GM23338 (cell line): ENCODE results near the gene DHX30. TPM values are rescaled to one million over a fixed set of nuclear protein-coding genes. Genes with fewer than 3 reads are reported as not detected.

Experiments used
- ATAC-seq: fragments of 200-7000 bp; cut with Tn5 transposase; 3 replicates; pipeline ENCODE4 v1.9.1; 2020
- DNase-seq: peaks from one replicate; pipeline ENCODE4 v3.0.0-alpha.2; 2015; ENCODE audit warnings: low spot score
- H2AFZ ChIP-seq: fragments of 200-600 bp; sonication (generic); 2 replicates; pipeline ENCODE4 v1.8.0; 2016; ENCODE audit warnings: antibody characterized with exemption, mild to moderate bottlenecking, moderate library complexity
- H3F3A ChIP-seq: fragments of 200-600 bp; sonication (generic); replicated peaks from 2 replicates; pipeline ENCODE4 v1.8.0; 2017; ENCODE audit warnings: antibody characterized with exemption, mixed run types, low read depth
- H3K27ac ChIP-seq: fragments of 200-600 bp; sonication (generic); 2 replicates; pipeline ENCODE4 v1.6.1; 2016; ENCODE audit warnings: low read depth
- H3K27me3 ChIP-seq: fragments of 200-600 bp; sonication (generic); 2 replicates; pipeline ENCODE4 v1.8.0; 2016; ENCODE audit warnings: mild to moderate bottlenecking, mixed run types, moderate library complexity; ENCODE audit not compliant: insufficient read depth
- H3K36me3 ChIP-seq: fragments of 200-600 bp; sonication (generic); 2 replicates; pipeline ENCODE4 v1.8.0; 2016; ENCODE audit warnings: mild to moderate bottlenecking; ENCODE audit not compliant: insufficient read depth
- H3K4me1 ChIP-seq: fragments of 200-600 bp; sonication (generic); 2 replicates; pipeline ENCODE4 v1.8.0; 2016; ENCODE audit warnings: mild to moderate bottlenecking, moderate library complexity; ENCODE audit not compliant: insufficient read depth
- H3K4me2 ChIP-seq: fragments of 200-600 bp; sonication (generic); 2 replicates; pipeline ENCODE4 v1.7.1; 2017; ENCODE audit warnings: mixed run types
- H3K4me3 ChIP-seq: fragments of 200-600 bp; sonication (generic); 2 replicates; pipeline ENCODE4 v1.6.1; 2016; ENCODE audit warnings: mixed run types
- H3K79me2 ChIP-seq: fragments of 200-600 bp; sonication (generic); replicated peaks from 2 replicates; pipeline ENCODE4 v1.8.0; 2017; ENCODE audit warnings: mild to moderate bottlenecking; ENCODE audit not compliant: insufficient read depth
- H3K9me2 ChIP-seq: fragments of 200-600 bp; sonication (generic); 2 replicates; pipeline ENCODE4 v1.8.0; 2017; ENCODE audit not compliant: insufficient read depth
- H4K20me1 ChIP-seq: fragments of 200-600 bp; sonication (generic); replicated peaks from 2 replicates; pipeline ENCODE4 v1.8.0; 2017; ENCODE audit warnings: mild to moderate bottlenecking; ENCODE audit not compliant: insufficient read depth
- H3K27ac Mint-ChIP-seq: 2 replicates; pipeline ENCODE4 v1.8.0; 2020; ENCODE audit warnings: inconsistent platforms, mild to moderate bottlenecking, moderate library complexity, mixed read lengths
- H3K27me3 Mint-ChIP-seq: 3 replicates; pipeline ENCODE4 v1.8.0; 2022; ENCODE audit warnings: low read depth, mild to moderate bottlenecking, moderate library complexity, mixed read lengths, inconsistent platforms; ENCODE audit not compliant: insufficient read depth, poor library complexity
- H3K36me3 Mint-ChIP-seq: 3 replicates; pipeline ENCODE4 v1.8.0; 2021; ENCODE audit warnings: low read depth, mild to moderate bottlenecking, inconsistent platforms, moderate library complexity, mixed read lengths
- H3K4me1 Mint-ChIP-seq: 3 replicates; pipeline ENCODE4 v1.8.0; 2020; ENCODE audit warnings: mild to moderate bottlenecking, inconsistent platforms, mixed read lengths
- H3K4me3 Mint-ChIP-seq: 3 replicates; pipeline ENCODE4 v1.8.0; 2021; ENCODE audit warnings: moderate library complexity, mild to moderate bottlenecking, inconsistent platforms, mixed read lengths
- H3K9me3 Mint-ChIP-seq: 3 replicates; pipeline ENCODE4 v1.8.0; 2020; ENCODE audit warnings: moderate library complexity, mild to moderate bottlenecking, inconsistent platforms, mixed read lengths
- EZH2 ChIP-seq: fragments of 200-600 bp; sonication (generic); IDR thresholded peaks from one replicate; pipeline ENCODE4 v1.8.0; 2017; ENCODE audit warnings: antibody characterized with exemption, mild to moderate bottlenecking, low read depth; ENCODE audit not compliant: unreplicated experiment
- EZH2phosphoT487 ChIP-seq: fragments of 200-600 bp; sonication (generic); IDR thresholded peaks from one replicate; pipeline ENCODE4 v1.8.1; 2018; ENCODE audit warnings: antibody characterized with exemption; ENCODE audit not compliant: unreplicated experiment
- JUNB ChIP-seq: IDR thresholded peaks from one replicate; pipeline ENCODE4 v1.6.1; 2016; ENCODE audit warnings: antibody characterized with exemption; ENCODE audit not compliant: unreplicated experiment
- NANOG ChIP-seq: IDR thresholded peaks from 2 replicates; pipeline ENCODE4 v1.6.1; 2016; ENCODE audit warnings: antibody characterized with exemption, borderline replicate concordance
- POLR2AphosphoS5 ChIP-seq: IDR thresholded peaks from 2 replicates; pipeline ENCODE4 v1.6.1; 2016; ENCODE audit warnings: antibody characterized with exemption, low read depth
- STAT1 ChIP-seq: IDR thresholded peaks from one replicate; pipeline ENCODE4 v1.6.1; 2016; ENCODE audit warnings: antibody characterized with exemption; ENCODE audit not compliant: unreplicated experiment
- ZNF114 ChIP-seq: fragments of 250-450 bp; sonication (Bioruptor Pico); IDR thresholded peaks from 2 replicates; pipeline ENCODE4 v1.5.0; 2020; ENCODE audit warnings: mild to moderate bottlenecking, moderate library complexity
- ZNF462 ChIP-seq: fragments of 250-450 bp; sonication (Bioruptor Pico); IDR thresholded peaks from 2 replicates; pipeline ENCODE4 v1.5.0; 2020; ENCODE audit warnings: mild to moderate bottlenecking, moderate library complexity
- polyA plus RNA-seq: library from polyadenylated mRNA; unstranded; fragments of >200 nt; fragmentation: Nextera tagmentation; extraction: Ambion mirVana; gene quantifications from 2 replicates; pipeline ENCODE4 v1.2.1, GENCODE V29; 2016
- total RNA-seq: library from RNA; depleted of rRNA; stranded (reverse); fragments of >200 nt; shearing (Covaris generic); gene quantifications from 2 replicates; pipeline ENCODE4 v1.2.3, GENCODE V29; 2014

DHX30 gene
- total and polyA plus RNA-seq, 2 experiments from 2014 or later: 47.5 to 125 TPM

GRCh38 chr3:47895241-47895640, 92.3 kb downstream of the DHX30 start (continued):
- TF ChIP-seq ZNF462 (CRISPR knock-in tag) (no peak), ZNF114 (no peak), NANOG (no peak), EZH2 (no peak)

- peaks cover 2% of the 10 kb centered on the region for H3K27me3 Mint-ChIP-seq
- no peaks in the 10 kb centered on the region for H3K27me3 ChIP-seq
- no peak overlapping the region for H3K4me3 Mint-ChIP-seq
- H3F3A ChIP-seq: peaks cover 6% of the 10 kb centered on the region; the same call in 1 of the 2 replicates
- no peak overlapping the region for H3K4me2 ChIP-seq
- H4K20me1 ChIP-seq: no peaks in the 10 kb centered on the region; the same call in 1 of the 2 replicates
- H3K27ac ChIP-seq: no peak overlapping the region
- no peak for ATAC-seq
- no peaks in the 10 kb centered on the region for H3K9me3 Mint-ChIP-seq
- peaks cover 21% of the 10 kb centered on the region for H3K4me1 Mint-ChIP-seq
- peak overlapping the region; percentile 24; the same call in 1 of the 2 replicates for H3K27ac Mint-ChIP-seq
- H3K4me3 ChIP-seq: no peak overlapping the region
- no peaks in the 10 kb centered on the region for H3K9me2 ChIP-seq
- peaks cover 24% of the 10 kb centered on the region for H3K4me1 ChIP-seq
- no peak overlapping the region for H2AFZ ChIP-seq
- no peak for DNase-seq
- H3K36me3 ChIP-seq: 0 out of 2 replicates have a peak, but pooled peaks cover 2% of the 10 kb centered on the region
- no peaks in the 10 kb centered on the region for H3K79me2 ChIP-seq
- H3K36me3 Mint-ChIP-seq: peaks cover 15% of the 10 kb centered on the region
- TF ChIP-seq POLR2AphosphoS5 (no peak), JUNB (no peak), NANOG (no peak), EZH2phosphoT487 (no peak), EZH2 (no peak), STAT1 (no peak), ZNF462 (CRISPR knock-in tag) (no peak)
Observed at GRCh38 chr3:47896736-47897135, 93.8 kb downstream of the DHX30 start.
